Measurements from ENCODE around the gene PPFIBP1.
"Not testable (repeated sequence)": the region's sequence is repeated elsewhere in the genome, so short reads cannot be mapped to it uniquely, and the experiment has no call there.

PPFIBP1 gene

DNA sequence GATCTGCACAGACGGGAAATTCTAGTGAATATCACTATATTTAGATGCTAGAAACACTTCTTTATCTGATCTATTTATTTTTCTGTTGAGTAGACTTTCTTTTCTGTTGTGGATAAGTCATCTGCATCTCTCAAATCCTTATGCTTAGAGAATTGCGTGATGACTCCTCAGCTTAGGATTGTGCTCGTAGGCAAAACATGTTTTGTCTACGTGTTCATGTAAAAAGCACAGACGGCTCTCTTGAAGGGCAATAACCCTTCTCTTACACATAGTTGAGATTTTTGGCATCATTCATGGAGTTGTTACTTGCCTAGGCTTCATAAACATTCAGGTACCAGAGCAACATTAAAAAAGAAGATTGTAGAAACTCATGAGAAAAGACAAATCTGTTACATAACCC is 18.6 kb downstream of the PPFIBP1 start:
- peak; percentile 81 to 83 for DNase-seq (ENCODE audit: low read depth in 2 of 2)

DNA sequence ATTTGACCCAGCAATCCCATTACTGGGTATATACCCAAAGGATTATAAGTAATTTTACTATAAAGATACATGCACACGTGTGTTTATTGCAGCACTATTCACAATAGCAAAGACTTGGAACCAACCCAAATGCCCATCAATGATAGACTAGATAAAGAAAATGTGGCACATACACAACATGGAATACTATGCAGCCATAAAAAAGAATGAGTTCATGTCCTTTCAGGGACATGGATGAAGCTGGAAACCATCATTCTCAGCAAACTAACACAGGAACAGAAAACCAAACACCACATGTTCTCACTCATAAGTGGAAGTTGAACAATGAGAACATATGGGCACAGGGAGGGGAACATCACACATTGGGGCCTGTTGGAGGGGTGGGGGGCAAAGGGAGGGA is 20.9 kb downstream of the PPFIBP1 start:
- DNase-seq (ENCODE audit: low read depth in 2 of 2), result not testable (repeated sequence)

GRCh38 chr12:27545665-27546064 is 21.7 kb downstream of the PPFIBP1 start:
- DNase-seq (ENCODE audit: low read depth in 2 of 2), result no peak

DNA sequence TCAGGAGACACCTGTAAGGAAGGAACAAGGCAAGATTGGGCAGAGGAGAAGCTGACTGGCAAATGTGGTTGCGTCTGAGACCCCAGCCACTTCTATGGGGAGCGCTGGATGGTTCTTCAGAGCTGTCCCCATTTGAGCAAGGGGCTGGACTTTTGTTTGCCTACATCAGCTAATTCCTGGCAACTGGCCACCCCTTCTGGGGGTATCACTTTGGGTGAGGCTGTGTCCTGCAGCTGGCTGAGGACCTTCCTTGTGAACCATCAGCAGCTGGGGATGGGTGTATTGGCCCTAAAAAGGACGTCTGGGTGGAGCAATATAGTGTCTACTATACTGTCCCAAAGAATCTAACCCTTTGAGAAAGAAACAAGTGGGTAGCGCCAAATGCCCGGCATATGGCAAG is 23.6 kb downstream of the PPFIBP1 start:
- DNase-seq (ENCODE audit: low read depth in 2 of 2), result no peak

DNA sequence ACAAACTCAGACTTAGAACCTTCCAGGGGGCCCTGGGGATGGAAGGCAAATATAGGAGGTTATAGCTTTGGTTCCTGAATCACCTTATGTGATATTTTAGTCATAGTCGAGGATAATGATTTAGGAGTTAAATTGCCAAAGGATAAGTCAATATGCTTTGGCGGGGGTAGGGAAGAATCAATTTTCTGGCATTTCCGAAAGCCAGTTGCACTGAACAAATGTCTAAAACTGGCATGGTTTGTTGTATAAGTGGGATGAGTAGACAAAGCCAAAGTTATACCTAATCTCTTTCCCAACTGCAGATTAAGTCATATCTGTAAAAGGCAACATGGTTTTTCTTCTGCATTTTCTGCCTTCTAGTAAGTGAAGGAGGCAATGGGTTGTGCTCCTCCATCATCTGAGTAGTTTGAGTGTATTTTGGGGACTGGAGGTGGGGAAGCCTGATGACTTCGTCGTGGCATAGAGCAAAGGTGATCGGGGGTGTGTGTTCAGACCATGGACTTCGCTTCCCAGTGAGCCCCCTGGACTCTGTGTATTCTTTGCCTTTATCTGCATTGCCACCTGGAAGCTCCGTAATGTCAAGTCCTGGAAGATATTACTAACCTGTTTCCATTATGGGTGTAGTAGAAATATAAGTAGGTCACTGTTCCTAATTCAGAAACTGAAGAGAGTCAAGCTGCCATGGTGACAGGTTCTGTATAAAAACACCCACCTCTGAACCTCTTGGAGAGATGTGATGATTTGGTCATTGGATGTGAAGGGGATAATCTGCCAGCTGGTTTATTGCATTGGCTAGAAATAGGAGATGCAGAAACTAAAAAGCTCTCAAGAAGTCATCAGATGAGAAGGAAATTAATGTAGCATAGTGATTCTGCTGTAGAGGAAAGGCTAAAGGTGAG is 24.5 kb downstream of the PPFIBP1 start:
- DNase-seq (ENCODE audit: low read depth in 2 of 2), result no peak

DNA sequence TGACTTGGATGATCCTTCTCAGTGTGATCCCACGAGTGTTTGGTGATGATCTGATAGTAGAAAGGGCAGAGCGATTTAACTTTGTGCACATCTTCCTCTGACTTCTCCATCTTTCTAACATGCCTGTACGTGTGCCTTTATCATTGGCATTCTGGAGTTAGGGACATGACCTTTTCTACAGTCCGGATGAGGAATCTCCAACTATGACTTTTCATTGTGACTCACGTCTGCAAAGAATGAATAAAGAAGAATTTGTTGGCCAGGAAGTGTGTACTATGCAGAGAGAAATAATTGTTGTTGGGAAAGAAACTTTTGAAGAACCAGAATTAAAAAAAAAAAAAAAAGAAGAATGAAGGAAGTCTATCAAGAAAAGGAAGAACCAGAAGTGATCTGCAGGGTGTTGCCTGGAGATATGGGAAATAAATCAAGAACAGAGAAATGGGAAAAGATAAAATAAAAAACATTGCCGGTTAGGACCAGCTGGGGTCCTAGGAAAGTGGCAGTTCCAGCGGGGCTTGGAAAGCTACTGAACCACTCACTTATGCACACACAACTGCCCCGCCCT is 25.3 kb downstream of the PPFIBP1 start:
- peak in 1 of 2 experiments; percentile 47 for DNase-seq (ENCODE audit: low read depth in 2 of 2)

GRCh38 chr12:27549801-27550652 is 26.0 kb downstream of the PPFIBP1 start:
- peak in 1 of 2 experiments; percentile 69 for DNase-seq (ENCODE audit: low read depth in 2 of 2)

- DNase-seq (ENCODE audit: low read depth in 2 of 2), result no peak
Observed at GRCh38 chr12:27550653-27550975, 26.6 kb downstream of the PPFIBP1 start.

DNA sequence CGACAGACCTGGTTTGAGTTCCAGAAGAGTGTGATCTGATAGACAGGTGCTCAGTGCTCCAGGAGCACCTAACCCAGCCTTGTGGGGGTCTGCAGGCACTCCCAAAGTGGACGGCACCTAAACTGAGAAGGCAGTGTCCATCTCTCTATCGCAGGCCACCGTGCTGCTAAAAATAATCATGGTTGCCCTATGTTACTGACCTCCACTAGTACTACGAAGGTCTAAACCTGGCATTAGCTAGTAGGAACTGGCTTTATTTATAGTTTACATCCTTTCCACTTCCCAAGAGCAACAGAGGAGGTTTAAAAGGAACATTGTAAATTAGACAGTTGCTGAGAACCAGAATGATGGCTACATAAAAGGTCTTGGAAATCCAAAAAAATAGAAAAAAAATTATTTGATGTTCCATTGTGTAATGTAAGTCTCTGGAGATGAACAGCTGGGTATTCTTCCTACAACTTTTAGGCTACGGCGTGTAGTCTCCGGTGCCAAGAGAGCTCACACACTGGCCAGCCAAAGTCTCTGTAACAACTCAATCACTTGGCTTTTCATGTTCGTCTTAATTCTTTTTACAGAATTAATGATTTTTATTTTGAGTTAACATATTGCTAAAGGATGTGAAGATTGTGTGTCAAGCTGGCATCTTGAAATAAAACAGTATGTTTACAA is 27.3 kb downstream of the PPFIBP1 start:
- no peak for DNase-seq (ENCODE audit: low read depth in 2 of 2)

- DNase-seq (ENCODE audit: low read depth in 2 of 2), result no peak
Observed at GRCh38 chr12:27552235-27552634, 28.2 kb downstream of the PPFIBP1 start.

- DNase-seq (ENCODE audit: low read depth in 2 of 2), result no peak
Observed at GRCh38 chr12:27552886-27553560, 29.0 kb downstream of the PPFIBP1 start.

GRCh38 chr12:27553941-27554340 is 29.9 kb downstream of the PPFIBP1 start:
- DNase-seq (ENCODE audit: low read depth in 2 of 2), result no peak

- DNase-seq (ENCODE audit: low read depth in 2 of 2), result peak in 1 of 2 experiments; percentile 41
Observed at GRCh38 chr12:27554421-27555186, 30.6 kb downstream of the PPFIBP1 start.

DNA sequence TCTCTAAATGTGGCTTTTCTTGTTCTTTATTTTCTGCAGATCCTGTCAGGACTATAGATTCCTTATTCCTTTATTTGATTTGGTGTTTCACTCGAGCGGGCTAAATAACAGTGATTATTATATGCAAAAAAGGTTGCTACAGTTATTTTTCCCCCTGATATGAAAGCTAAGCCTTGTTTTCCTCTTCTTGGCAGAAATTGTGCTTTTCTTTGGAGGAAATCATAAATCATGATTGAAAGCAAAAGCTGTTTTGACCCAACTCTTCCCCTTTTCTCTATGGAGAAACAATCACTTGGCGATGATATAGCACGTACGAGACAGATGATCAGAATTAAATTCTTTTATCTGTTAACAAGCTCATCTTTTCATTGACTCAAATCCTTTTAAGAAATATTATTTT is 31.4 kb downstream of the PPFIBP1 start:
- DNase-seq (ENCODE audit: low read depth in 2 of 2), result no peak

GRCh38 chr12:27555925-27556778 is 32.1 kb downstream of the PPFIBP1 start:
- no peak for DNase-seq (ENCODE audit: low read depth in 2 of 2)

DNA sequence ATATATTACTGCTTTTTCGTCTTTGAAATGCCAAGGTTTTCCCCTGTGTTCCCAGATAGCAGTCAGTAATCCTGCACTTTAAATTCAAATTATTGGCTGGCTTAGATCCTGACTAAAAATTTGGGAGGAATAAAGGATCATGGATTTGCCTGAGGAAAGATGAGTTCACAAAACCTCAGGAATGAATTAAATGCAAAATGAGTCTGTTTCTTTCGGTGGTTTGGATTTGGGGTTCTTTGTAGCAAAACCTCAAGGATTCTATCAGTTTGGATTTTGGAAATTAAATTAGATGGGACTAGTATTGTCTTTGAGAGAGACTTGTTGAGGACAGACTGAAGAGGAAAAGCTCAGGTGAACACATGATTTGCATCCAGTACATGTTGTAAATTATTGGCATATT is 36.1 kb downstream of the PPFIBP1 start:
- no peak for DNase-seq (ENCODE audit: low read depth in 2 of 2)

DNA sequence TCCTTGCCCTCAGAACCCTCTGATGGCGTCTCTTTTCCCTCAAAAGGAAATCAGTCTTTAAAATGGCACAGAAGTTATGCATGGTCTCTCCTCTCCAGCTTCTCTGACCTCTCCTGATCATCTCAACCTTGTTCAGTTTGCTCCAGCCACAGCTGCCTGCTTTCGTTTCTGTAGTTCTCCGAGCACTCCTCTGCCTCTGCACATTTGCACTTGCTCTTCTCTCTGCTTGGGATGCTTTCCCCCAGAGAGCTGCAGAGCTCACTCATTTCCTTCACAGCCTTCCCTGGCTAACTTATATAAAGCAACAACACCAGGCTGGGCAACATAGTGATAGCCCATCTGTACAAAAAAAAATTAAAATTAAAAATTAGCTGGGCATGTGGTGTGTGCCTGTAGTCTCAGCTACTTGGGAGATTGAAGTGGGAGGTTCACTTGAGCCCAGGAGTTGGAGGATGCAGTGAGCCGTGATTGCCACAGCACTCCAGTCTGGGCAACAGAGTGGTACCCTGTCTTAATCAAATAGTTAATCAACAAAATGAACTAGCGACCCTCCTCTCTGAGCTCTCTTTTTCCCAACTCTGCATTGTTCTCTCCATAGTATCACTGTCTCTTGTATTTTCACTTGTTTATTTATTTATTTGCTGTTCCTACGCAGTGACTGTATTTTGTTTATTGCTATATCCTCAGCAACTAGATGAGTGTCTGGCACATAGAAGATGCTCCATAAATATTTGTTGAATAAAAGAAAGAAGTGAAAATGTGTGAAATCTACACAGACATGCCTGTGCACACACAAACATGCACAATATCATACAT is 37.7 kb downstream of the PPFIBP1 start:
- no peak for DNase-seq (ENCODE audit: low read depth in 2 of 2)

DNA sequence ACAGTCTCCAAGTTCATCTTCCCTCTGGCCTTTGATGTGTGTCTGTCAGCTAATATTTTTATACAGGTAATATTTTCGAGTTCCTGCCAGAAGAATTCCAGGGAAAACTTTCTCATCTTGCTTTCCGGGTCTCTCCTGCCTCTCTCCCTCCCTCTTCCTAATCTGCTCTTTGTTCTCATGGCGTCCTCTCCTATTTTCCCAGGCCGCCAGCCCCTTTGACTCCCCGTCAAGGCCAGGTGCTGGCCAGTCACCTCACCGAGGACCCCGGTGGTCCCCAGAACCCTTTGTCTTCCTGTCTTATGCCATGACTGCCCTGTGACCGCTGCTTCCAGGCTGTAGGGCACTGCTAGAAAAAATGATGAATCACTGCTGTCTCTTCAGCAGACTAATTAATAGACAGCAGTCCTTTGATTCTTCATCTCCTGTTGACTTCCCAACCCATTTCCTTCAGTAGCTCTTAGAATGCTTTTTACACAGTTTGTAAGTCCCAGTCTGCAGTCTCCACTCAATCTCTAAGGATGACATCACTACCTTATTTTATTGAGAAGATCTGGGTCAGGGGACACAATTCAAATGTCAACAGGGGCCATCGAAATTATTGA is 40.7 kb downstream of the PPFIBP1 start:
- no peak for DNase-seq (ENCODE audit: low read depth in 2 of 2)
